Activated T-helper 1 cell treated with anti-CD3 and anti-CD28 coated beads, Interleukin-12 subunit alpha, Interleukin-12 subunit beta, Interleukin-2, Interleukin-4 antibody, amounts not matched to agents 30 ng/mL and 10 ng/mL and 1 ng/mL, durations not matched to agents 14 hours and 24 hours and 36 hours (primary cell): ENCODE measurements around the gene GPC3. TPM values are rescaled to one million over a fixed set of nuclear protein-coding genes. Genes with fewer than 3 reads are reported as not detected.

Experiments
- DNase-seq: peaks from one replicate; pipeline ENCODE4 v3.0.0; 2021; ENCODE audit warnings: low spot score
- H3K27ac Mint-ChIP-seq: one replicate; pipeline ENCODE4 v1.8.0; 2021; ENCODE audit warnings: mild to moderate bottlenecking, mixed read lengths
- H3K27me3 Mint-ChIP-seq: one replicate; pipeline ENCODE4 v1.8.0; 2022; ENCODE audit warnings: mild to moderate bottlenecking, moderate library complexity, mixed read lengths; ENCODE audit not compliant: insufficient read depth
- H3K36me3 Mint-ChIP-seq: one replicate; pipeline ENCODE4 v1.8.0; 2021; ENCODE audit warnings: low read depth, mixed read lengths
- H3K4me1 Mint-ChIP-seq: one replicate; pipeline ENCODE4 v1.8.0; 2021; ENCODE audit warnings: low read depth, mixed read lengths
- H3K4me3 Mint-ChIP-seq: one replicate; pipeline ENCODE4 v1.8.0; 2021; ENCODE audit warnings: mild to moderate bottlenecking, moderate library complexity, mixed read lengths
- H3K9me3 Mint-ChIP-seq: one replicate; pipeline ENCODE4 v1.8.0; 2021; ENCODE audit warnings: mixed read lengths
- intact Hi-C: fragments of 100-400 bp; cut with micrococcal nuclease; formaldehyde crosslinking; loops from one replicate; pipeline ENCODE4 v1.15.1; 2024
- total RNA-seq: library from RNA; stranded (reverse); gene quantifications from 2 replicates; pipeline ENCODE4 v1.2.3, GENCODE V29; 2022

The GPC3 gene
- total RNA-seq, 1 donor from 2014 or later: 0.39 TPM

DNA sequence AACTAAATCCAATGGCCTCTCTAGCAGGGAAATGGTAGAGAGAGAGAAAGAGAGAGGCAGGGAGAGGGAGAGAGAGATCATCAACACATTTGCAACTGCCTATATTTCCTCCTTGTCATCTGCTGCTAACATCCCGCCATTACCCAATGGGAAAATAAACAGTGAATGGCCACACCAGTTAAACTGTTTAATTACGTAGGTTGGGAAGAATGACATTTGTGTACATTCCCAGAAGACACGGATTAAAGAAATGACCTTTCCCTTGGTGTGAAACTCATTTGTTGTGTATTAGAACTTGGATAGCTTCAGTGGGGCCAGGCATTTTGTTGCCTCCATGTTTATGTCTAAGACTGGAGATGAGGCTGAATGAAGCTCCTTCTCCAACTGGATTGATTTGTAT lies 474.4 kb downstream of the GPC3 start:
- Mint-ChIP-seq H3K4me1 (no peaks in the 10 kb centered on the region), H3K36me3 (no peaks in the 10 kb centered on the region), H3K27me3 (no peaks in the 10 kb centered on the region), H3K4me3 (no peak overlapping the region), H3K27ac (no peak overlapping the region), H3K9me3 (no peaks in the 10 kb centered on the region)
- intact Hi-C loops: no loop called here
- DNase-seq: no peak

DNA sequence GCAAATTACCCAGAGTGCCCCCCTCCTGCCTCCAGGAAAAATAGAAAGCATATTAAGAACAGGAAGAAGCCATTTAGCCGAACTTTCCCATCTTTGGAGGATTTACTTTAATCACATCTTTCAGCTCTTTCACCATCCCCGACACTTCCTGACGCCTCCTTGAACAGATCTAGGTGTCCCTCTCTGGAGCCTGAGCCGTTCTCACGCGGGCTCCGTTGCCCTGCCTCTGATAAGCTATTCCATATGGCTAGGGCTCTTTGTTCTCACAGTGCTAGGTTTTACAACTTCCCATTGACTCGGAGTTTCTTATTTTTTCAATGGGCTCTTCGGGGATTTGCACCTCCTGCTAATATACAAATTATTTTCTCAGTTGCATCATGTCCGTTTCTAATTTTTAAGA lies 488.0 kb downstream of the GPC3 start:
- no peaks in the 10 kb centered on the region for H3K9me3 Mint-ChIP-seq
- intact Hi-C loops: no loop called here
- no peaks in the 10 kb centered on the region for H3K27me3 Mint-ChIP-seq
- no peak overlapping the region for H3K27ac Mint-ChIP-seq
- DNase-seq: no peak
- H3K4me3 Mint-ChIP-seq: no peak overlapping the region
- H3K4me1 Mint-ChIP-seq: no peaks in the 10 kb centered on the region
- no peaks in the 10 kb centered on the region for H3K36me3 Mint-ChIP-seq

DNA sequence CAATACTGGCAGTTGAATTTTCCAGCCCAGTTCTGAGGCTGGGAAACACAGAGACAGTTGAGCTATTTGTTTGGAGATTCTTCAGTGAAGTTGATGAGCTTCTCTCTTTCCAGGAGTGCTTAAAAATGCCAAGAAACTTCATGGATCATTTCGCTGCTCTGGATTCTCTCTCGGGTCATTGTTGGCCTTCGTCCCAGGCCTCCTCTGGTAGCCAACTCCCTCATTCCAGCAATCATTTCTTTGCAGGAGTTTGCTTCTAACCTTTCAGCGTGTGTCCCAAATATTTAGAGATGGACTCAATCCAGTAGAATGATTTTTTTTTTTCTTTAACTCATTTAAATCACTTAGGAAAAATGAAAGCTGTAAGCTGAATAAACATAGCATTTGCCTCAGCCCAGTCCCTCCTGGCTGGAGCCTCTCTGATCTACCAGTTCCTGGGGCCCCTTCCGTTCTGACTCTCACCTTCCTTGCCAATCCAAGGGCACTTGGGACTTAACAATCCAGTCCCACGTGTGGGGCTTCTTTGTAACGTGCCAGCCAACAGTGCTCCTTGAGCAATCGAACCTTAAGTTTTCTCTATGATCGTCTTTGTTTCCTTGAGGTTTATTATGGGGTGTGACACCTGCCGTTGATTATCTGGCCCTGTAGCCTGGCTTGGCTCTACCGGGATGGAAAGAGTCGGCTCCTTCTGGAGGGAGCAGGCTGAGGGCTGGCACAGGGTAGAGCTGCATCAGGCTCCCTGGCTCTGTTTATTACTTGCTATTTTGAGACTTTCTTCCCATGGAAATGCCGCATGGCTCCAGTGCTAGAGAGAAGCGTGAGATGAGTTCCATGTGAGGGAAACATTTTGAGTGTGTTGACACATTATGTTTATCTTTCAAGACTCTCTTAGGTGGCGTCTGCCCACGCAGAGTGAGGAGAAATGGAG lies 489.7 kb downstream of the GPC3 start:
- no peak overlapping the region for H3K4me3 Mint-ChIP-seq
- intact Hi-C loops: no loop called here
- no peak for DNase-seq
- no peaks in the 10 kb centered on the region for H3K27me3 Mint-ChIP-seq
- H3K36me3 Mint-ChIP-seq: no peaks in the 10 kb centered on the region
- H3K9me3 Mint-ChIP-seq: no peaks in the 10 kb centered on the region
- no peaks in the 10 kb centered on the region for H3K4me1 Mint-ChIP-seq
- H3K27ac Mint-ChIP-seq: no peak overlapping the region

DNA sequence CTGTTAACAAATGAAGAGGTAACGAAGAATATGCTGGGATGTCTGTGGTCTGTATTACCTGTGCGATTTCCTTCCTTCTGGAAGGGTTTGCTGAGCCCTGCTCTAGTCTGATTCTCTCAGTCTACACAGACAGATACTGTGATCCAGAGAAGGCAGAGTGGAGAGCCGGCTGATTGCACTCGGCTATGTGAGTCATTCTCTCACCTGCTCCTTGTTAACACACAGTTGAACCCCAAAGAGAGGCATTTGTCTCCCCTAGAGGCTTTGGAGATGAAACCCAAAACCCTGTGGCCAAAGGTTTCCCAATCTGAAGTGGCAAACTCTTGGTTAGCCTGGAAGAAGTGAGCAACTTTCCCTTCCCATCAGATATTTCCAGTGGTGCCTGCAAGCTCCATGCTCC lies 492.0 kb downstream of the GPC3 start:
- no peak overlapping the region for H3K4me3 Mint-ChIP-seq

GRCh38 chrX:133490955-133491354 lies 494.4 kb downstream of the GPC3 start:
- DNase-seq: no peak
- H3K9me3 Mint-ChIP-seq: no peaks in the 10 kb centered on the region
- no peaks in the 10 kb centered on the region for H3K4me1 Mint-ChIP-seq
- H3K27me3 Mint-ChIP-seq: no peaks in the 10 kb centered on the region
- no peak overlapping the region for H3K27ac Mint-ChIP-seq
- no peaks in the 10 kb centered on the region for H3K36me3 Mint-ChIP-seq
- no peak overlapping the region for H3K4me3 Mint-ChIP-seq
- intact Hi-C loops: no loop called here

More for the DNA sequence above, 492.0 kb downstream of the GPC3 start:
- no peak overlapping the region for H3K27ac Mint-ChIP-seq
- DNase-seq: no peak
- no peaks in the 10 kb centered on the region for H3K9me3 Mint-ChIP-seq
- no peaks in the 10 kb centered on the region for H3K36me3 Mint-ChIP-seq
- H3K27me3 Mint-ChIP-seq: no peaks in the 10 kb centered on the region
- intact Hi-C loops: no loop called here
- no peaks in the 10 kb centered on the region for H3K4me1 Mint-ChIP-seq
